A549 (cell line): Measurements from ENCODE around the gene KCNG4. TPM values are rescaled to one million over a fixed set of nuclear protein-coding genes. Genes with fewer than 3 reads are reported as not detected.

Experiments
- ATAC-seq, 2 experiments: fragments of 200-7000 bp in 1 of 2; fragments of >200 bp in 1 of 2; cut with Nextera tagmentation in 1 of 2; cut with Tn5 transposase in 1 of 2; 3 replicates each; pipeline versions ENCODE4 v1.8.0 to v1.9.1; 2018 to 2020; ENCODE audit warnings: mild to moderate bottlenecking in 1 of 2, moderate library complexity in 1 of 2
- CTCF ChIA-PET: fragments of 300-600 bp; sonication (Branson Sonifier 250); formaldehyde crosslinking; extraction: SDS; loops from one replicate; lab custom pipeline; 2021; ENCODE audit warnings: antibody characterized with exemption, inconsistent platforms; lab: Yijun Ruan, JAX
- POLR2A ChIA-PET: fragments of 350-600 bp; formaldehyde crosslinking; extraction: SDS; loops from one replicate; lab custom pipeline; 2021; ENCODE audit warnings: antibody characterized with exemption, inconsistent platforms; lab: Yijun Ruan, JAX
- DNase-seq, 2 experiments: peaks; one replicate each; pipeline versions ENCODE4 v3.0.0 to v3.0.0-alpha.2; 2011 to 2016; ENCODE audit warnings: low read depth in 1 of 2, low spot score in 1 of 2
- FAIRE-seq: peaks from 2 replicates; lab custom pipeline; 2011; peaks lifted over from hg19 to GRCh38; lab: Jason Lieb, UNC
- H3K27ac ChIP-seq, 2 experiments: fragments of >200 bp; sonication (Bioruptor Twin); formaldehyde crosslinking; 3 replicates each; pipeline ENCODE4 v1.5.1; 2016 to 2017
- H3K4me1 ChIP-seq: fragments of >200 bp; sonication (Bioruptor Twin); formaldehyde crosslinking; 3 replicates; pipeline ENCODE4 v1.6.1; 2016
- H3K4me2 ChIP-seq: fragments of >200 bp; sonication (Bioruptor Twin); formaldehyde crosslinking; 3 replicates; pipeline ENCODE4 v1.6.1; 2016
- H3K4me3 ChIP-seq: fragments of >200 bp; sonication (Bioruptor Twin); formaldehyde crosslinking; 3 replicates; pipeline ENCODE4 v1.5.1; 2016
- H3K9me3 ChIP-seq: fragments of >200 bp; sonication (Bioruptor Twin); formaldehyde crosslinking; 3 replicates; pipeline ENCODE4 v1.6.1; 2016
- CEBPB ChIP-seq, 2 experiments: fragments of >200 bp in 1 of 2; sonication (Bioruptor Twin) in 1 of 2; formaldehyde crosslinking in 1 of 2; IDR thresholded peaks; 2 replicates each; pipeline ENCODE4 v1.6.1; 2012 to 2016
- CHD2 ChIP-seq: fragments of 150-350 bp; IDR thresholded peaks from 2 replicates; pipeline ENCODE4 v1.6.1; 2014; ENCODE audit warnings: low read length; ENCODE audit not compliant: partially characterized antibody
- EHMT2 ChIP-seq: fragments of 200-600 bp; sonication (generic); IDR thresholded peaks from 2 replicates; pipeline ENCODE4 v1.6.1; 2016; ENCODE audit warnings: antibody characterized with exemption, low read depth, mild to moderate bottlenecking, moderate library complexity
- ESRRA ChIP-seq: fragments of 150-350 bp; IDR thresholded peaks from 2 replicates; pipeline ENCODE4 v1.6.1; 2014; ENCODE audit warnings: mild to moderate bottlenecking, low read length, borderline replicate concordance
- HDAC2 ChIP-seq: fragments of 200-600 bp; sonication (generic); IDR thresholded peaks from 2 replicates; pipeline ENCODE4 v1.6.1; 2016
- HOXB13 ChIP-seq: fragments of 250-450 bp; sonication (Bioruptor Pico); IDR thresholded peaks from 2 replicates; pipeline ENCODE4 v1.5.0; 2020; ENCODE audit warnings: low read depth, mild to moderate bottlenecking, moderate library complexity
- HOXB5 ChIP-seq: fragments of 250-450 bp; sonication (Bioruptor Pico); IDR thresholded peaks from 2 replicates; pipeline ENCODE4 v1.5.0; 2020; ENCODE audit warnings: mild to moderate bottlenecking, moderate library complexity
- MAFK ChIP-seq: fragments of 450-650 bp; IDR thresholded peaks from 2 replicates; pipeline ENCODE4 v1.6.1; 2014; ENCODE audit not compliant: partially characterized antibody
- NR3C1 ChIP-seq: fragments of >200 bp; sonication (Bioruptor Twin); formaldehyde crosslinking; IDR thresholded peaks from 3 replicates; pipeline ENCODE4 v1.6.1; 2017
- RARB ChIP-seq: fragments of 250-450 bp; sonication (Bioruptor Pico); IDR thresholded peaks from 2 replicates; pipeline ENCODE4 v1.8.0; 2021; ENCODE audit warnings: mild to moderate bottlenecking, moderate library complexity
- TFCP2L1 ChIP-seq: fragments of 250-450 bp; sonication (Bioruptor Pico); IDR thresholded peaks from 2 replicates; pipeline ENCODE4 v1.5.0; 2021; ENCODE audit warnings: mild to moderate bottlenecking
- TP53 ChIP-seq: fragments of 250-450 bp; sonication (Bioruptor Pico); IDR thresholded peaks from 2 replicates; pipeline ENCODE4 v1.5.0; 2021; ENCODE audit warnings: mild to moderate bottlenecking, moderate library complexity
- ZNF302 ChIP-seq: fragments of 250-450 bp; sonication (Bioruptor Pico); IDR thresholded peaks from 2 replicates; pipeline ENCODE4 v1.9.0; 2021; ENCODE audit warnings: inconsistent platforms, mild to moderate bottlenecking, moderate library complexity
- ZSCAN20 ChIP-seq: fragments of 250-450 bp; sonication (Bioruptor Pico); IDR thresholded peaks from 2 replicates; pipeline ENCODE4 v1.8.0; 2022; ENCODE audit warnings: mild to moderate bottlenecking, moderate library complexity
- WGBS: methylation state at CpG from one replicate; pipeline ENCODE4 v1.1.6; 2017; ENCODE audit errors: missing lambda C conversion rate; 5-methylcytosine and 5-hydroxymethylcytosine counted together
- polyA plus RNA-seq, 4 experiments: library from polyadenylated mRNA; depleted of rRNA in 3 of 4; stranded (reverse); fragments of >200 nt; fragmentation: RNase III in 1 of 4; extraction: RNeasy Plus Mini Kit Qiagen cat#74134 plus additional on column Dnase treatment in 1 of 4; gene quantifications; 2 replicates in 3 of 4; 3 replicates in 1 of 4; pipeline ENCODE4 v1.2.3, GENCODE V29; 2011 to 2017
- TF ChIP-seq, protein P1 (sequence below): fragments of 200-600 bp; sonication (generic); IDR thresholded peaks from 2 replicates; pipeline ENCODE4 v1.6.1; 2016; ENCODE audit warnings: antibody characterized with exemption, mild to moderate bottlenecking, moderate library complexity
- TF ChIP-seq, protein P2 (sequence below): IDR thresholded peaks from 2 replicates; pipeline ENCODE4 v1.6.1; 2012
- TF ChIP-seq, protein P3 (sequence below): fragments of 150-350 bp; IDR thresholded peaks from 2 replicates; pipeline ENCODE4 v1.6.1; 2014; ENCODE audit warnings: low read depth, mild to moderate bottlenecking, low read length
- TF ChIP-seq, protein P4 (sequence below): fragments of 250-450 bp; sonication (Bioruptor Pico); IDR thresholded peaks from 2 replicates; pipeline ENCODE4 v1.5.0; 2020; ENCODE audit warnings: low read depth, mild to moderate bottlenecking, moderate library complexity
- TF ChIP-seq, protein P5 (sequence below): fragments of 250-450 bp; sonication (Bioruptor Pico); IDR thresholded peaks from 2 replicates; pipeline ENCODE4 v1.5.0; 2021; ENCODE audit warnings: mild to moderate bottlenecking, moderate library complexity, borderline replicate concordance
- TF ChIP-seq, protein P6 (sequence below): IDR thresholded peaks from 2 replicates; pipeline ENCODE4 v1.6.1; 2012; ENCODE audit warnings: low read depth, borderline replicate concordance

Gene KCNG4
- polyA plus RNA-seq, 2 of the 4 experiments (the other 2 are of a cell fraction): not detected

DNA sequence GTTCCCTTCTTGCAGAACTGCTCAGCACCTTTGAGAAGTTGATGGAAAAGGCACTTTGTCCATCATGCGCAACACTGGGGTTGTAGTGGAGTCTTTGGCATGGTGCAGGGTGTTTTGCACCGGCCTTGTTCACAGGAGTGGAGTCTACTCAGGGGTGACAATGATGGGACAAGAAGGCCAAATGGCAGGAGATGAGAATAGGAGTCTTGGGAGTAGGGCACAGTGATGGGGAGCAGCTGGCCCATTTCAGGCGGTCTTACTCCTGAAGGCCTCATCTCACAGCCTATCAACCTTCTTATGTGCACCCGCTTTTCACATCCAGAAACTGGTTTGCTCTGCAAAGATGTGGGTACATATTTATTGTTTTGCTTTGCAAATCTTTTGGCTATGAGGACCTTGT is 13.4 kb upstream of the KCNG4 start (continued):
- TF ChIP-seq, protein P1, sequence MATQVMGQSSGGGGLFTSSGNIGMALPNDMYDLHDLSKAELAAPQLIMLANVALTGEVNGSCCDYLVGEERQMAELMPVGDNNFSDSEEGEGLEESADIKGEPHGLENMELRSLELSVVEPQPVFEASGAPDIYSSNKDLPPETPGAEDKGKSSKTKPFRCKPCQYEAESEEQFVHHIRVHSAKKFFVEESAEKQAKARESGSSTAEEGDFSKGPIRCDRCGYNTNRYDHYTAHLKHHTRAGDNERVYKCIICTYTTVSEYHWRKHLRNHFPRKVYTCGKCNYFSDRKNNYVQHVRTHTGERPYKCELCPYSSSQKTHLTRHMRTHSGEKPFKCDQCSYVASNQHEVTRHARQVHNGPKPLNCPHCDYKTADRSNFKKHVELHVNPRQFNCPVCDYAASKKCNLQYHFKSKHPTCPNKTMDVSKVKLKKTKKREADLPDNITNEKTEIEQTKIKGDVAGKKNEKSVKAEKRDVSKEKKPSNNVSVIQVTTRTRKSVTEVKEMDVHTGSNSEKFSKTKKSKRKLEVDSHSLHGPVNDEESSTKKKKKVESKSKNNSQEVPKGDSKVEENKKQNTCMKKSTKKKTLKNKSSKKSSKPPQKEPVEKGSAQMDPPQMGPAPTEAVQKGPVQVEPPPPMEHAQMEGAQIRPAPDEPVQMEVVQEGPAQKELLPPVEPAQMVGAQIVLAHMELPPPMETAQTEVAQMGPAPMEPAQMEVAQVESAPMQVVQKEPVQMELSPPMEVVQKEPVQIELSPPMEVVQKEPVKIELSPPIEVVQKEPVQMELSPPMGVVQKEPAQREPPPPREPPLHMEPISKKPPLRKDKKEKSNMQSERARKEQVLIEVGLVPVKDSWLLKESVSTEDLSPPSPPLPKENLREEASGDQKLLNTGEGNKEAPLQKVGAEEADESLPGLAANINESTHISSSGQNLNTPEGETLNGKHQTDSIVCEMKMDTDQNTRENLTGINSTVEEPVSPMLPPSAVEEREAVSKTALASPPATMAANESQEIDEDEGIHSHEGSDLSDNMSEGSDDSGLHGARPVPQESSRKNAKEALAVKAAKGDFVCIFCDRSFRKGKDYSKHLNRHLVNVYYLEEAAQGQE: no peak
- no peak for TF ChIP-seq EHMT2

DNA sequence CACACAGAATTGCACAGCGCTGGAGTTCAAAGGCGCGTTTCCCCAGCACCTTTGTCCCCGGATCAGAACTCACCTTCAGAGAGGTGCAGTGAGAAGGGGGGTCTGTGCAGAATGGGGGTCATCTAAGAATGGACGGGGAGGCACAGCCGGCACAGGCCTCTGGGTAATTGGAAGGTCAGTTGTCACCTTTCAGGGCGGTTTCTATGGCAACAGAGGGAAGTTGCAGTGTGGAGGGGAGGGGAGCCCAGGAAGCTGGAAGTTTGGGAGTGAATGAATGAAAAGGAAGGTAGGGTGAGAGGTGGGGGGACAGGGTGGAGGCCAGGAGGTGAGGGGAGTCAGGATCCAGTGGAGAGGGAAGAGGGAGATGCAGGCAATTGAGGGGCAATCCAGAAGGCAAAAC is 12.4 kb upstream of the KCNG4 start:
- no peak for ATAC-seq

DNA sequence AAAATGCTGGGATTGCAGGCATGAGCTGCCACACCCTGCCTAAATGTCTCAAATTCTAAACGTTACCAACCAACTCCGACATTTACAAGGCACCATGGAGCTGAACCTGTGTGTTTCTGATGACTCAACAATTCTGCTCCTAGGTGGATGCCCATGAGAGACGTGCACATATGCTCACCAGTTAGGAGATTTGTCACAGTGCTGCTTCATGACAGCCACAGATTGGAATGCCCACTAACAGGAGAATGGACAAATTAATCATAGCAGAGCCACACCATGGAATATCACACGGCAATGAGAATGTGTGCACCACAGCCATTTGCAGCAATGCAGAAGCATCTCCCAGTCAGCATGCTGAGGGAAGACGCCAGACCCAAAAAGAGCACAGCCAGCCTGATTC is 8.0 kb upstream of the KCNG4 start:
- Histone ChIP-seq H3K4me1 (no peaks in the 10 kb centered on the region), H3K27ac (no peak overlapping the region), H3K4me2 (no peak overlapping the region), H3K9me3 (no peaks in the 10 kb centered on the region; the same call in 2 of the 3 replicates), H3K4me3 (no peak overlapping the region)
- TF ChIP-seq MAFK: peak; percentile 96
- TF ChIP-seq, protein P2, sequence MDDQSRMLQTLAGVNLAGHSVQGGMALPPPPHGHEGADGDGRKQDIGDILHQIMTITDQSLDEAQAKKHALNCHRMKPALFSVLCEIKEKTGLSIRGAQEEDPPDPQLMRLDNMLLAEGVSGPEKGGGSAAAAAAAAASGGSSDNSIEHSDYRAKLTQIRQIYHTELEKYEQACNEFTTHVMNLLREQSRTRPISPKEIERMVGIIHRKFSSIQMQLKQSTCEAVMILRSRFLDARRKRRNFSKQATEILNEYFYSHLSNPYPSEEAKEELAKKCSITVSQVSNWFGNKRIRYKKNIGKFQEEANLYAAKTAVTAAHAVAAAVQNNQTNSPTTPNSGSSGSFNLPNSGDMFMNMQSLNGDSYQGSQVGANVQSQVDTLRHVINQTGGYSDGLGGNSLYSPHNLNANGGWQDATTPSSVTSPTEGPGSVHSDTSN: no peak
- DNase-seq (no peak), ATAC-seq (no peak), FAIRE-seq (no peak)
- ChIA-PET POLR2A (no interaction called here), CTCF (interaction anchor here (0.7 to 3.7 kb wide), 3 partner anchors 30 to 1472 kb away, joined by 3 to 14 read pairs (median 3); no protein-coding TSS in a partner anchor)
- 57% methylated on average over 5 of the region's 5 CpGs for WGBS

More for the DNA sequence above, 12.4 kb upstream of the KCNG4 start:
- DNase-seq (no peak), FAIRE-seq (no peak)
- ChIA-PET POLR2A (no interaction called here), CTCF (no interaction called here)
- 49% methylated on average over 7 of the region's 7 CpGs for WGBS
- Histone ChIP-seq H3K4me1 (no peaks in the 10 kb centered on the region), H3K27ac (no peak overlapping the region), H3K4me3 (no peak overlapping the region), H3K4me2 (no peak overlapping the region), H3K9me3 (0 out of 3 replicates have a peak, but pooled peaks cover 2% of the 10 kb centered on the region)
- TF ChIP-seq ZNF302 (CRISPR knock-in tag) (no peak), TP53 (CRISPR knock-in tag) (no peak)
- TF ChIP-seq, protein P3, sequence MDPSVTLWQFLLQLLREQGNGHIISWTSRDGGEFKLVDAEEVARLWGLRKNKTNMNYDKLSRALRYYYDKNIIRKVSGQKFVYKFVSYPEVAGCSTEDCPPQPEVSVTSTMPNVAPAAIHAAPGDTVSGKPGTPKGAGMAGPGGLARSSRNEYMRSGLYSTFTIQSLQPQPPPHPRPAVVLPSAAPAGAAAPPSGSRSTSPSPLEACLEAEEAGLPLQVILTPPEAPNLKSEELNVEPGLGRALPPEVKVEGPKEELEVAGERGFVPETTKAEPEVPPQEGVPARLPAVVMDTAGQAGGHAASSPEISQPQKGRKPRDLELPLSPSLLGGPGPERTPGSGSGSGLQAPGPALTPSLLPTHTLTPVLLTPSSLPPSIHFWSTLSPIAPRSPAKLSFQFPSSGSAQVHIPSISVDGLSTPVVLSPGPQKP: no peak
- TF ChIP-seq, protein P4, sequence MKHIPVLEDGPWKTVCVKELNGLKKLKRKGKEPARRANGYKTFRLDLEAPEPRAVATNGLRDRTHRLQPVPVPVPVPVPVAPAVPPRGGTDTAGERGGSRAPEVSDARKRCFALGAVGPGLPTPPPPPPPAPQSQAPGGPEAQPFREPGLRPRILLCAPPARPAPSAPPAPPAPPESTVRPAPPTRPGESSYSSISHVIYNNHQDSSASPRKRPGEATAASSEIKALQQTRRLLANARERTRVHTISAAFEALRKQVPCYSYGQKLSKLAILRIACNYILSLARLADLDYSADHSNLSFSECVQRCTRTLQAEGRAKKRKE (CRISPR knock-in tag): no peak

DNA sequence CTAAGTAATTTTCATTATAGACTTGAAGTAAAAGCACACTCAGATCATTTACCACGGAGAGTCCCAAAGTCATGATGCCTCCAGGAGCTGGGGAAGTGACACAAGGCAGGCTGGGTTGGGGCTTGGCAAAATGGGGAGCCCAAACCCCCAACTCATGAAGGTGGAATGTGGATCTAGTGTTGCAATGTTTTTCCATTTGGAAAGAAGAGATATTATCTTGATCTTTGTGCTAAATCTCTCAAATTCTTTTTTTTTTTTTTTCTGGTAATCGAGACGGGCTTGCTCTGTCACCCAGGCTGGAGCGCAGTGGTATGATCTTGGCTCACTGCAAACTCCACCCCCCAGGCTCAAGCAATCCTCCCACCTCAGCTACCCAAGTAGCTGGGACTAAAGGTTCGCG is 7.5 kb upstream of the KCNG4 start:
- FAIRE-seq (no peak), ATAC-seq (no peak), DNase-seq (no peak)
- CTCF ChIA-PET: interaction anchor here (0.7 to 3.8 kb wide), 4 partner anchors 30 to 1473 kb away, joined by 3 to 22 read pairs (median 10); no protein-coding TSS in a partner anchor
- H3K4me3 ChIP-seq: no peak overlapping the region
- no peak overlapping the region for H3K27ac ChIP-seq
- no peak overlapping the region for H3K4me2 ChIP-seq
- H3K4me1 ChIP-seq: no peaks in the 10 kb centered on the region
- WGBS: 74% methylated on average over 6 of the region's 6 CpGs
- POLR2A ChIA-PET: no interaction called here
- no peaks in the 10 kb centered on the region; the same call in 2 of the 3 replicates for H3K9me3 ChIP-seq
- TF ChIP-seq HOXB5 (CRISPR knock-in tag): no peak
- no peak for TF ChIP-seq ZSCAN20 (CRISPR knock-in tag)
- TF ChIP-seq ESRRA: no peak
- TF ChIP-seq CHD2: no peak
- TF ChIP-seq CEBPB (IDR thresholded peaks at IDR 0.05): no peak
- no peak for TF ChIP-seq TFCP2L1 (CRISPR knock-in tag)
- TF ChIP-seq, protein P5, sequence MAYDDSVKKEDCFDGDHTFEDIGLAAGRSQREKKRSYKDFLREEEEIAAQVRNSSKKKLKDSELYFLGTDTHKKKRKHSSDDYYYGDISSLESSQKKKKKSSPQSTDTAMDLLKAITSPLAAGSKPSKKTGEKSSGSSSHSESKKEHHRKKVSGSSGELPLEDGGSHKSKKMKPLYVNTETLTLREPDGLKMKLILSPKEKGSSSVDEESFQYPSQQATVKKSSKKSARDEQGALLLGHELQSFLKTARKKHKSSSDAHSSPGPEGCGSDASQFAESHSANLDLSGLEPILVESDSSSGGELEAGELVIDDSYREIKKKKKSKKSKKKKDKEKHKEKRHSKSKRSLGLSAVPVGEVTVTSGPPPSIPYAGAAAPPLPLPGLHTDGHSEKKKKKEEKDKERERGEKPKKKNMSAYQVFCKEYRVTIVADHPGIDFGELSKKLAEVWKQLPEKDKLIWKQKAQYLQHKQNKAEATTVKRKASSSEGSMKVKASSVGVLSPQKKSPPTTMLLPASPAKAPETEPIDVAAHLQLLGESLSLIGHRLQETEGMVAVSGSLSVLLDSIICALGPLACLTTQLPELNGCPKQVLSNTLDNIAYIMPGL (CRISPR knock-in tag): no peak
- TF ChIP-seq HDAC2: no peak
- TF ChIP-seq NR3C1: no peak
- TF ChIP-seq, protein P2: no peak
- TF ChIP-seq, protein P6, sequence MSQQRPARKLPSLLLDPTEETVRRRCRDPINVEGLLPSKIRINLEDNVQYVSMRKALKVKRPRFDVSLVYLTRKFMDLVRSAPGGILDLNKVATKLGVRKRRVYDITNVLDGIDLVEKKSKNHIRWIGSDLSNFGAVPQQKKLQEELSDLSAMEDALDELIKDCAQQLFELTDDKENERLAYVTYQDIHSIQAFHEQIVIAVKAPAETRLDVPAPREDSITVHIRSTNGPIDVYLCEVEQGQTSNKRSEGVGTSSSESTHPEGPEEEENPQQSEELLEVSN: no peak
- TF ChIP-seq RARB (CRISPR knock-in tag): no peak
- no peak for TF ChIP-seq HOXB13 (CRISPR knock-in tag)
